Spleen (tissue), 7 donors: Measurements from ENCODE around the gene GCK.

Experiments
- CTCF ChIP-seq, 11 experiments: fragments of 200-600 bp in 7 of 11; fragments of 450-650 bp in 4 of 11; sonication (generic) in 4 of 11; IDR thresholded peaks in 8 of 11; conservative IDR thresholded peaks in 3 of 11; 1 replicate in 7 of 11; 2 replicates in 4 of 11; pipeline versions ENCODE4 v1.4.0 to v1.8.0; 2016 to 2021; ENCODE audit warnings: antibody characterized with exemption in 11 of 11, inconsistent platforms in 4 of 11, mild to moderate bottlenecking in 1 of 11
- POLR2AphosphoS5 ChIP-seq, 3 donors: sonication (generic); formaldehyde crosslinking; IDR thresholded peaks; one replicate each; pipeline ENCODE4 v1.5.1; 2017; ENCODE audit warnings: antibody characterized with exemption in 3 of 3
- donor health status: DM: no; HTN: no; CAD: no; lungs with moderate emphysema.
- donor health status: DM: no; HTN: no; CAD: no.
- donor health status: DM: no; HTN: no; CAD: no.

GRCh38 chr7:44145969-44146911 lies 43.0 kb downstream of the GCK start:
- TF ChIP-seq CTCF (IDR thresholded peaks at IDR 0.05 in 8 of 11, conservative IDR thresholded peaks at IDR 0.05 in 3 of 11) (no peak), POLR2AphosphoS5 (IDR thresholded peaks at IDR 0.05) (peak in 1 of 3 donors; percentile 44)
